HepG2 (cell line): Measurements from ENCODE around the gene OR8A1.

Experiments used
- JUND ChIP-seq: sonication (generic); formaldehyde crosslinking; IDR thresholded peaks from 2 replicates; pipeline ENCODE4 v1.8.0; 2022; ENCODE audit warnings: mild to moderate bottlenecking, missing genetic modification reagents
- MAX ChIP-seq: IDR thresholded peaks from 2 replicates; pipeline ENCODE4 v1.6.1; 2012; ENCODE audit warnings: inconsistent platforms
- POLR2AphosphoS2 ChIP-seq: IDR thresholded peaks from 2 replicates; pipeline ENCODE4 v1.6.1; 2011; ENCODE audit warnings: low read depth, low read length, improper control_type of control experiment
- UBTF ChIP-seq: sonication (generic); formaldehyde crosslinking; IDR thresholded peaks from 2 replicates; pipeline ENCODE4 v1.4.0; 2020; ENCODE audit warnings: mild to moderate bottlenecking, missing genetic modification reagents
- ZNF280B ChIP-seq: sonication (generic); formaldehyde crosslinking; IDR thresholded peaks from 2 replicates; pipeline ENCODE4 v1.5.0; 2020; ENCODE audit warnings: missing genetic modification reagents, mild to moderate bottlenecking, borderline replicate concordance
- ZNF446 ChIP-seq: sonication (generic); formaldehyde crosslinking; IDR thresholded peaks from 2 replicates; pipeline ENCODE4 v1.5.0; 2020; ENCODE audit warnings: mild to moderate bottlenecking, missing genetic modification reagents

- TF ChIP-seq MAX (no peak), JUND (no peak), ZNF280B (CRISPR knock-in tag) (no peak), ZNF446 (CRISPR knock-in tag) (no peak), POLR2AphosphoS2 (no peak), UBTF (CRISPR knock-in tag) (no peak)
Measured at GRCh38 chr11:124586238-124586860, 16.6 kb downstream of the OR8A1 start.
